Esophagus squamous epithelium (tissue), 5 donors: ENCODE results near the gene CCDC30. TPM values are rescaled to one million over a fixed set of nuclear protein-coding genes. Genes with fewer than 3 reads are reported as not detected.

Experiments
- DNase-seq: peaks from one replicate; lab custom pipeline; 2025; lab: John Stamatoyannopoulos, UW
- H3K27ac ChIP-seq, 4 donors: fragments of 200-600 bp; sonication (generic); one replicate each; pipeline ENCODE4 v1.5.1; 2016 to 2019; ENCODE audit warnings: mild to moderate bottlenecking in 1 of 4
- H3K27me3 ChIP-seq, 4 donors: fragments of 200-600 bp; sonication (generic); 1 replicate in 3 of 4; 2 replicates in 1 of 4; pipeline versions ENCODE4 v1.5.1 to v1.6.0; 2017 to 2021; ENCODE audit warnings: antibody characterized with exemption in 1 of 4
- H3K36me3 ChIP-seq, 3 donors: fragments of 200-600 bp; sonication (generic); one replicate each; pipeline ENCODE4 v1.5.1; 2016 to 2019
- H3K4me1 ChIP-seq, 3 donors: fragments of 200-600 bp; sonication (generic); one replicate each; pipeline ENCODE4 v1.5.1; 2017 to 2019
- H3K4me3 ChIP-seq, 4 donors: fragments of 200-600 bp; sonication (generic); 1 replicate in 3 of 4; 2 replicates in 1 of 4; pipeline ENCODE4 v1.5.1; 2016 to 2019; ENCODE audit warnings: mild to moderate bottlenecking in 2 of 4, moderate library complexity in 1 of 4
- H3K9me3 ChIP-seq, 3 donors: fragments of 200-600 bp; sonication (generic); one replicate each; pipeline ENCODE4 v1.5.1; 2016 to 2019
- CTCF ChIP-seq, 6 experiments: fragments of 450-650 bp in 4 of 6; fragments of 200-600 bp in 2 of 6; sonication (generic) in 2 of 6; IDR thresholded peaks; one replicate each; pipeline ENCODE4 v1.5.1; 2016 to 2019; ENCODE audit warnings: antibody characterized with exemption in 6 of 6, mild to moderate bottlenecking in 4 of 6, moderate library complexity in 4 of 6
- POLR2A ChIP-seq, 4 donors: fragments of 450-650 bp; IDR thresholded peaks; one replicate each; pipeline ENCODE4 v1.6.1; 2017; ENCODE audit warnings: antibody characterized with exemption in 4 of 4, mild to moderate bottlenecking in 4 of 4, moderate library complexity in 3 of 4
- WGBS, 2 donors: methylation state at CpG; one replicate each; pipeline ENCODE4 v1.1.5; 2018; 5-methylcytosine and 5-hydroxymethylcytosine counted together
- intact Hi-C: fragments of 100-400 bp; cut with DNase I; formaldehyde crosslinking; loops from one replicate; pipeline ENCODE4 v1.15.0; 2022
- total RNA-seq, 4 donors: library from RNA; depleted of rRNA; stranded (reverse); fragments of >200 nt; gene quantifications; one replicate each; pipeline ENCODE4 v1.1.0, GENCODE V29; 2016
- donor health status: DM: yes; HTN: yes; CAD: no.

Gene CCDC30
- total RNA-seq, 4 donors from 2014 or later = 0.12 to 1.3 (median 0.42) TPM

DNA sequence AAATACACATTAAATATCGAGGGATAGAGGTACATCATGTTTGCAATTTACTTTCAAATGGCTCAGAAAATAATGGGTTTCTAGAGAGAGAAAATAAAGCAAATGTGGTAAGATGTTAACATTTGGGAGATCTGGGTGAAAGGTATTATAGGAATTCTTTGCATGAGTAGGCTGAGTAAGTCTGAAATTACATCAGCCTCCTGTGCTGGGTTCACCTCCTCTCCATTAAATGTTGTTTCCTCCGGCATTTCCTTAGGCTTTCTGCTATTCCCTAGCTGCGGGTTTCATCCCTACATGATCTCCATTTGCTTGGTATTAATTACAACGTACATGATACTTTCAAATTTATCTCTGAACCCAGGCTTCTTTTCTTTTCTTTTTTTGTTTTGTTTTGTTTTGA is 38.9 kb upstream of the CCDC30 start:
- 85 to 95% methylated on average over 4 of the region's 4 CpGs for WGBS, 2 donors
- Histone ChIP-seq H3K36me3 (no peaks in the 10 kb centered on the region), H3K27ac (no peak overlapping the region), H3K9me3 (no peaks in the 10 kb centered on the region), H3K4me1 (peaks cover 0 to 21% (median 4%) of the 10 kb centered on the region in 3 donors), H3K27me3 (peaks cover 0 to 5% (median 0%) of the 10 kb centered on the region in 4 donors), H3K4me3 (no peak overlapping the region)
- DNase-seq = no peak
- TF ChIP-seq CTCF (IDR thresholded peaks at IDR 0.05) = no peak
- TF ChIP-seq POLR2A (IDR thresholded peaks at IDR 0.05) = no peak
- intact Hi-C loops = no loop called here

- no peak for DNase-seq
- Histone ChIP-seq H3K36me3 (no peaks in the 10 kb centered on the region), H3K4me1 (no peaks in the 10 kb centered on the region), H3K27ac (no peak overlapping the region), H3K9me3 (no peaks in the 10 kb centered on the region), H3K4me3 (no peak overlapping the region), H3K27me3 (no peaks in the 10 kb centered on the region)
- TF ChIP-seq CTCF (IDR thresholded peaks at IDR 0.05) (no peak), POLR2A (IDR thresholded peaks at IDR 0.05) (no peak)
- 64 to 68% methylated on average over 4 of the region's 4 CpGs for WGBS, 2 donors
- intact Hi-C loops = no loop called here
These were observed 35.8 kb upstream of the CCDC30 start for GRCh38 chr1:42427240-42427639.

DNA sequence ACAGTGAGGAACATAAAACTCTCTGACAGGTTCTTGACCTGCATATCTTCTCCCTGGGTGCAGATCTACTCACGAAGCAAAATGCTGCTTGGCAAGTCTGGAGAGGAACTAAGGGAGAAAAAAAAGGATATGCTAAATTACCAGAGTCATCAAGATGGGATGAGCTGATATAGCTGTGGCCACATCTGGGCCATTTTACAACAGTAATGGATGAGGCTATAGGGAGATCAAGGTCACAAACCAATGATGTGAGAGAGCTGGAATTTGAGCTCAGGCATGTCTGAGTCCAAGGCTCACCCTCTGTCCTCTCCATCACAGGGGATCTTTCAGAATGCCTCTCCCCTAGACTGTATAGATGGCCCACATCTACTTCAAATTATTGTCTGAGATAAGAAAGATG is 33.5 kb upstream of the CCDC30 start:
- Histone ChIP-seq H3K9me3 (no peaks in the 10 kb centered on the region), H3K4me1 (no peaks in the 10 kb centered on the region), H3K36me3 (no peaks in the 10 kb centered on the region), H3K27me3 (no peaks in the 10 kb centered on the region), H3K27ac (no peak overlapping the region), H3K4me3 (no peak overlapping the region)
- WGBS, 2 donors = 38 to 56% methylated on average over 1 of the region's 1 CpG
- intact Hi-C loops = no loop called here
- no peak for TF ChIP-seq POLR2A (IDR thresholded peaks at IDR 0.05)
- no peak for TF ChIP-seq CTCF (IDR thresholded peaks at IDR 0.05)
- no peak for DNase-seq

- 76 to 77% methylated on average over 3 of the region's 3 CpGs for WGBS, 2 donors
- DNase-seq = no peak
- H3K27ac ChIP-seq = no peak overlapping the region
- no peaks in the 10 kb centered on the region for H3K27me3 ChIP-seq
- H3K9me3 ChIP-seq = no peaks in the 10 kb centered on the region
- no peak overlapping the region for H3K4me3 ChIP-seq
- H3K4me1 ChIP-seq = no peaks in the 10 kb centered on the region
- TF ChIP-seq POLR2A (IDR thresholded peaks at IDR 0.05) (no peak), CTCF (IDR thresholded peaks at IDR 0.05) (no peak)
- intact Hi-C loops = no loop called here
- H3K36me3 ChIP-seq = no peaks in the 10 kb centered on the region
These were observed 32.6 kb upstream of the CCDC30 start for GRCh38 chr1:42430286-42431135.

DNA sequence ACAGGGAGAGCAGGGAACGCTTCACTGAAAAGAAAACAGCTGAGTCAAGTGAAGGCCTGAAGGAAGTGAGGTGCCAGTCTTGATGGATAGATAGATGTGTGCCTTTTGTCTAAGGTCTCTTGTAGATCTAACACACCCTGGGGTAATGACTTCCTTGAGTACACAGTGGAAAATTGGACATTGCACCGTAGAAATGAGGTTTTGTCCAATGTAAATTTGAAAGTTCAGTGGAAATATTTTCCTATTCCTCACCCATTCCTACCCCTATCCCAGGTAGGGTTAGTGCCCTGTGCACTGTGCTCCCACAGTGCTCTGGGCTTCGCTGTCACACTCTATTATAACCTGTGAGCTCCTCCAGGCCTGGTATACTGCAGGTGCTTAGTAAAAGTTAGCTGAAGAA is 31.6 kb upstream of the CCDC30 start:
- 56 to 58% methylated on average over 3 of the region's 3 CpGs for WGBS, 2 donors
- TF ChIP-seq CTCF (IDR thresholded peaks at IDR 0.05) (no peak), POLR2A (IDR thresholded peaks at IDR 0.05) (no peak)
- DNase-seq = no peak

More for the DNA sequence above, 31.6 kb upstream of the CCDC30 start:
- Histone ChIP-seq H3K27ac (no peak overlapping the region), H3K27me3 (no peaks in the 10 kb centered on the region), H3K4me1 (no peaks in the 10 kb centered on the region), H3K9me3 (no peaks in the 10 kb centered on the region), H3K4me3 (no peak overlapping the region), H3K36me3 (no peaks in the 10 kb centered on the region)
- intact Hi-C loops = no loop called here
